PC-9 (cell line): ENCODE data around the gene LBH. TPM values are rescaled to one million over a fixed set of nuclear protein-coding genes. Genes with fewer than 3 reads are reported as not detected.
A peak's percentile ranks its signal among the peaks of the same experiment; 100 is the strongest.

Source experiments
- BruUV-seq: library from RNA; stranded (reverse); fragments of 400-500 nt; replicated peaks from 2 replicates; lab custom pipeline; 2021; lab: Mats Ljungman, UMichigan
- CTCF ChIA-PET: fragments of 300-600 bp; sonication (Branson Sonifier 250); formaldehyde crosslinking; loops from one replicate; lab custom pipeline; 2022; ENCODE audit warnings: antibody characterized with exemption; lab: Charles Lee
- POLR2A ChIA-PET: fragments of 300-600 bp; sonication (Branson Sonifier 250); formaldehyde crosslinking; loops from one replicate; lab custom pipeline; 2022; ENCODE audit warnings: antibody characterized with exemption; ENCODE audit not compliant: unreplicated experiment; lab: Charles Lee
- DNase-seq, 2 experiments: peaks; one replicate each; pipeline versions ENCODE4 v3.0.0 to v3.0.0-alpha.2; 2015 to 2022; ENCODE audit warnings: mixed read lengths in 1 of 2
- H2AFZ ChIP-seq: fragments of 200-600 bp; sonication (generic); 2 replicates; pipeline ENCODE4 v1.8.1; 2017; ENCODE audit warnings: antibody characterized with exemption
- H3F3A ChIP-seq: fragments of 200-600 bp; sonication (generic); 2 replicates; pipeline ENCODE4 v1.8.1; 2017; ENCODE audit warnings: antibody characterized with exemption, mild to moderate bottlenecking, low read depth; ENCODE audit not compliant: insufficient read depth
- H3K27ac ChIP-seq: fragments of 200-600 bp; sonication (generic); 2 replicates; pipeline ENCODE4 v1.6.1; 2016; ENCODE audit warnings: mixed run types
- H3K27me3 ChIP-seq: fragments of 200-600 bp; sonication (generic); 2 replicates; pipeline ENCODE4 v1.6.1; 2016; ENCODE audit warnings: low read depth, mixed run types; ENCODE audit not compliant: insufficient read depth
- H3K36me3 ChIP-seq: fragments of 200-600 bp; sonication (generic); 2 replicates; pipeline ENCODE4 v1.6.1; 2016; ENCODE audit warnings: low read depth, mixed run types
- H3K4me1 ChIP-seq: fragments of 200-600 bp; sonication (generic); replicated peaks from 2 replicates; pipeline ENCODE4 v1.6.1; 2016; ENCODE audit warnings: mixed run types; ENCODE audit not compliant: insufficient read depth
- H3K4me2 ChIP-seq: fragments of 200-600 bp; sonication (generic); 2 replicates; pipeline ENCODE4 v1.6.1; 2017; ENCODE audit warnings: mixed run types
- H3K4me3 ChIP-seq: fragments of 200-600 bp; sonication (generic); 2 replicates; pipeline ENCODE4 v1.6.1; 2016; ENCODE audit warnings: mixed run types
- H3K79me2 ChIP-seq: fragments of 200-600 bp; sonication (generic); 2 replicates; pipeline ENCODE4 v1.6.1; 2017; ENCODE audit warnings: low read depth, mixed run types
- H3K9me2 ChIP-seq: fragments of 200-600 bp; sonication (generic); 2 replicates; pipeline ENCODE4 v1.8.1; 2017; ENCODE audit warnings: mild to moderate bottlenecking; ENCODE audit not compliant: insufficient read depth
- H3K9me3 ChIP-seq: fragments of 200-600 bp; sonication (generic); 2 replicates; pipeline ENCODE4 v1.8.1; 2016; ENCODE audit warnings: low read depth; ENCODE audit not compliant: insufficient read depth
- H4K20me1 ChIP-seq: fragments of 200-600 bp; sonication (generic); 2 replicates; pipeline ENCODE4 v1.8.1; 2017; ENCODE audit not compliant: insufficient read depth
- EZH2 ChIP-seq: fragments of 200-600 bp; sonication (generic); IDR thresholded peaks from 2 replicates; pipeline ENCODE4 v1.8.0; 2017; ENCODE audit warnings: antibody characterized with exemption, low read depth
- intact Hi-C: fragments of 100-400 bp; cut with micrococcal nuclease; formaldehyde crosslinking; loops from one replicate; pipeline ENCODE4 v1.10.0; 2022; ENCODE audit not compliant: unreplicated experiment
- total RNA-seq: library from RNA; stranded (reverse); gene quantifications from 2 replicates; pipeline ENCODE4 v1.2.3, GENCODE V29; 2021
- TF ChIP-seq, protein P1 (sequence below): fragments of 200-600 bp; sonication (generic); conservative IDR thresholded peaks from 2 replicates; pipeline ENCODE4 v1.6.1; 2017; ENCODE audit warnings: mixed run types, antibody characterized with exemption, mild to moderate bottlenecking, moderate library complexity

The LBH gene
- total RNA-seq, 1 experiment from 2014 or later = 30.6 TPM

DNA sequence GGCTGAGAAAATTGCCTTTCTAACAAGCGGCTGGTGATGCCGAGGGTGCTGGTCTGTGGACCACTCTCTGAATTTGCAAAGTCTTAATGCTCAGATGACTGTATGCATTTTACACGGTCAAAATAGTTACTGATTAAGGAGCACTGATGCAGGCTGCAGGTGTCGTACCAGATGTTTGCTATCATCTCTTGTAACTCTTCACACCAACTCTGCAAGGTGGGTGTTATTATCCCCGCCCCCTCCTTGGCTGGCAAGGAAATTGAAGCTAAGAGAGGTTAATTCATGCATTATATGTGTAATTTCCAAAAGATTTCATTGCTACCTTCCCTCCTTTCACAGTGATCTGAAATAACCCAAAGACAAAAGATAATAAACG lies 13.0 kb upstream of the LBH start:
- BruUV-seq = no TSS peak
- peaks cover 4% of the 10 kb centered on the region; the same call in 1 of the 2 replicates for H4K20me1 ChIP-seq
- H3K9me2 ChIP-seq = no peaks in the 10 kb centered on the region
- POLR2A ChIA-PET = interaction anchor here (0.6 to 1.2 kb wide), 5 partner anchors 11 to 63 kb away, joined by 3 to 12 read pairs (median 4); no protein-coding TSS in a partner anchor
- H3K4me2 ChIP-seq = peak overlapping the region; percentile 77
- no peak overlapping the region for H2AFZ ChIP-seq
- DNase-seq = no peak
- TF ChIP-seq EZH2 = no peak
- TF ChIP-seq, protein P1, sequence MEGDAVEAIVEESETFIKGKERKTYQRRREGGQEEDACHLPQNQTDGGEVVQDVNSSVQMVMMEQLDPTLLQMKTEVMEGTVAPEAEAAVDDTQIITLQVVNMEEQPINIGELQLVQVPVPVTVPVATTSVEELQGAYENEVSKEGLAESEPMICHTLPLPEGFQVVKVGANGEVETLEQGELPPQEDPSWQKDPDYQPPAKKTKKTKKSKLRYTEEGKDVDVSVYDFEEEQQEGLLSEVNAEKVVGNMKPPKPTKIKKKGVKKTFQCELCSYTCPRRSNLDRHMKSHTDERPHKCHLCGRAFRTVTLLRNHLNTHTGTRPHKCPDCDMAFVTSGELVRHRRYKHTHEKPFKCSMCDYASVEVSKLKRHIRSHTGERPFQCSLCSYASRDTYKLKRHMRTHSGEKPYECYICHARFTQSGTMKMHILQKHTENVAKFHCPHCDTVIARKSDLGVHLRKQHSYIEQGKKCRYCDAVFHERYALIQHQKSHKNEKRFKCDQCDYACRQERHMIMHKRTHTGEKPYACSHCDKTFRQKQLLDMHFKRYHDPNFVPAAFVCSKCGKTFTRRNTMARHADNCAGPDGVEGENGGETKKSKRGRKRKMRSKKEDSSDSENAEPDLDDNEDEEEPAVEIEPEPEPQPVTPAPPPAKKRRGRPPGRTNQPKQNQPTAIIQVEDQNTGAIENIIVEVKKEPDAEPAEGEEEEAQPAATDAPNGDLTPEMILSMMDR = no peak
- no peak overlapping the region; the same call in 1 of the 2 replicates for H3K4me3 ChIP-seq
- H3K27ac ChIP-seq = peak overlapping the region; percentile 81
- intact Hi-C loops = loop anchor here (1.0 to 10.0 kb wide), 9 partner anchors 16 to 1166 kb away; partner anchors contain the start of genes LCLAT1 and YPEL5
- H3K36me3 ChIP-seq = no peaks in the 10 kb centered on the region
- H3F3A ChIP-seq = peaks cover 37% of the 10 kb centered on the region
- no peaks in the 10 kb centered on the region for H3K27me3 ChIP-seq
- H3K4me1 ChIP-seq = peaks cover 49% of the 10 kb centered on the region
- H3K9me3 ChIP-seq = no peaks in the 10 kb centered on the region
- CTCF ChIA-PET = interaction anchor here (0.6 to 1.6 kb wide), 6 partner anchors 14 to 494 kb away, joined by 3 to 4 read pairs (median 4); no protein-coding TSS in a partner anchor
- no peaks in the 10 kb centered on the region for H3K79me2 ChIP-seq

DNA sequence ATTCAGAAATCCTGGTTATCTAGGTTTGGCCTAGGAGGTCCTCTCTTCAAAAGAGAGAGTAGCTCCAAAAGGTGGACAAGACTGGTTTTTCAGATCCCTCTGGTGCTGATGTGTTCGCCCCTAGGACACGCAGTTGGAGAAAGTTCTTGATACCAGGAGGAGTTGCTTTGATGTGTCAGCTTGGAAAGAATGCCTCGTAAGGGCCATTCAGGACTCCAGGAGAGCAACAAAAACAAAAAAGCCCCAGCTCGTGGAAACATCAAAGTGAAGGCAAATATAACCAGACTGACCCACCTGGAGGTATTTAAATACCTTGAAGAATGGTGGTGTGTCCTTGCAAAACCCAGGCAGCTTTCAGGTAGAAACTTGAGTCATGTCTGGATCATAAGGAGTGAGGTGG lies 12.5 kb upstream of the LBH start:
- no peaks in the 10 kb centered on the region for H3K9me3 ChIP-seq
- no peaks in the 10 kb centered on the region for H3K79me2 ChIP-seq
- intact Hi-C loops = loop anchor here (1.0 to 10.0 kb wide), 9 partner anchors 15 to 1166 kb away; partner anchors contain the start of genes LCLAT1 and YPEL5
- CTCF ChIA-PET = interaction anchor here (0.6 to 1.6 kb wide), 6 partner anchors 14 to 493 kb away, joined by 3 to 4 read pairs (median 4); no protein-coding TSS in a partner anchor
- H3K9me2 ChIP-seq = no peaks in the 10 kb centered on the region
- peak; percentile 77 to 100 for DNase-seq
- peaks cover 37% of the 10 kb centered on the region for H3F3A ChIP-seq
- POLR2A ChIA-PET = interaction anchor here (0.6 to 1.2 kb wide), 3 partner anchors 15 to 64 kb away, joined by 4 to 12 read pairs (median 5); no protein-coding TSS in a partner anchor
- peaks cover 49% of the 10 kb centered on the region for H3K4me1 ChIP-seq
- no peak overlapping the region; the same call in 1 of the 2 replicates for H3K4me3 ChIP-seq
- H2AFZ ChIP-seq = no peak overlapping the region
- H3K27me3 ChIP-seq = no peaks in the 10 kb centered on the region
- BruUV-seq = no TSS peak
- no peaks in the 10 kb centered on the region for H3K36me3 ChIP-seq
- TF ChIP-seq, protein P1 = no peak
- no peak for TF ChIP-seq EZH2
- peaks cover 4% of the 10 kb centered on the region; the same call in 1 of the 2 replicates for H4K20me1 ChIP-seq
- peak overlapping the region; percentile 77 for H3K4me2 ChIP-seq
- peak overlapping the region; percentile 81 for H3K27ac ChIP-seq

DNA sequence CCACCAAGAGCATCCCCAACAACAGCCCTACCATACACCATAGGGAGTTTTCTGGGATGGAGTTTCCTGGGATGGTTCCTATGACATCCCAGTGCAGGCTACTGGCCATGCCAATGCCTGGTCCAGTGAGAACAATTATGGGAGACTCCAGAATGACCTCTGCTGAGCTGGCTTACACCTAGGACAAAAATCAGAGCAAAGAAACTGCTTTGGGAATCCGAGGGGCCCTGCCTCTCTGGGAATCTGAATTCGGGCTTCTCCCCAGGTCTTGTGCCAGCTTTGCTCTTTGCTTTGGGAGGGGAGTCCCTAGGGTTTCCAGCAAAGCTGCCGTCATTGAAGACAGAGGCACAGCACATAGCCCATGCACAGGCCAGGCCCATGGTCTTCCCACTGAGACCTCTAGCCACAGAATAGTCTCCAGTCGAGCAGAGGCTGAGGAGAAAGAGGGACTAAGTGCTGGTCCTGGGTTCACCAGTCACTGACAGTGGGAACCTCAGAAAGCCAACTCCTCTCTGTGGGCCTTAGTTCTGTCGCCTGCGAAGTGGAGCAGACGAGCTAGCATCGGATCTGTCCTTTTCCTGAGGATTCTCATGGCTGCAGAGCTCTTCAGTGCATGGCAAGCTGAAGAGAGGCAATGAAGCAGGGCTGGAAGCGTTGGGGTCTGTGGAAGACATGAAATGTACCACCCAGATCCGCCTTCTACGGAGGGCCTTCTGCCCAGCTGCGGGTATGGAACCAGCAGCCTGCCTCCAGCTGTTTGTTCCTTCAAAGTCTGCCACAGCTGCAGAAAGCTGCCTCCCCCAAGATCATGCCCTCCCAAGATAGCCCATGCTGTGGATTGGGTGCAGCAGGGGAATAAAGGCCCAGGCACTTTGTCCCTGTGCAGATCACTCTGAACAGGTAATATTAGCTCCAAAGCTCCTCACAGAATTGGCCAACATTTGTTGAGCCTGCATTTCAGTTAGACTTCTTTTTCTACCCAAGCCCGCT lies 11.2 kb upstream of the LBH start:
- H3K4me3 ChIP-seq = no peak overlapping the region
- DNase-seq = no peak
- intact Hi-C loops = loop anchor here (2.0 to 10.0 kb wide), 4 partner anchors 73 to 1165 kb away; partner anchors contain the start of gene YPEL5
- ChIA-PET CTCF (no interaction called here), POLR2A (no interaction called here)
- peak overlapping the region; percentile 77 for H3K4me2 ChIP-seq
- no peaks in the 10 kb centered on the region for H3K36me3 ChIP-seq
- no peaks in the 10 kb centered on the region for H3K27me3 ChIP-seq
- no peaks in the 10 kb centered on the region for H3K9me2 ChIP-seq
- peaks cover 4% of the 10 kb centered on the region; the same call in 1 of the 2 replicates for H4K20me1 ChIP-seq
- H2AFZ ChIP-seq = no peak overlapping the region
- TF ChIP-seq, protein P1 = no peak
- no peak for TF ChIP-seq EZH2
- peaks cover 49% of the 10 kb centered on the region for H3K4me1 ChIP-seq
- no TSS peak for BruUV-seq
- peak overlapping the region; percentile 81; the same call in 1 of the 2 replicates for H3K27ac ChIP-seq
- H3F3A ChIP-seq = peaks cover 37% of the 10 kb centered on the region
- no peaks in the 10 kb centered on the region for H3K9me3 ChIP-seq
- H3K79me2 ChIP-seq = no peaks in the 10 kb centered on the region
